OCI-LY1 (cell line): ENCODE measurements around the gene TRABD2A.

ENCODE experiments used
- EZH2 ChIP-seq: fragments of 200-600 bp; sonication (generic), shearing (Covaris generic); IDR thresholded peaks from 2 replicates; pipeline ENCODE4 v1.8.0; 2017; ENCODE audit warnings: borderline replicate concordance, mixed run types, mild to moderate bottlenecking, antibody characterized with exemption, low read length, moderate library complexity, mixed read lengths
- TF ChIP-seq, protein P1 (sequence below): fragments of 200-600 bp; sonication (generic), shearing (Covaris generic); IDR thresholded peaks from 2 replicates; pipeline ENCODE4 v1.5.1; 2017; ENCODE audit warnings: mild to moderate bottlenecking, antibody characterized with exemption, low read length, moderate library complexity, mixed read lengths

DNA sequence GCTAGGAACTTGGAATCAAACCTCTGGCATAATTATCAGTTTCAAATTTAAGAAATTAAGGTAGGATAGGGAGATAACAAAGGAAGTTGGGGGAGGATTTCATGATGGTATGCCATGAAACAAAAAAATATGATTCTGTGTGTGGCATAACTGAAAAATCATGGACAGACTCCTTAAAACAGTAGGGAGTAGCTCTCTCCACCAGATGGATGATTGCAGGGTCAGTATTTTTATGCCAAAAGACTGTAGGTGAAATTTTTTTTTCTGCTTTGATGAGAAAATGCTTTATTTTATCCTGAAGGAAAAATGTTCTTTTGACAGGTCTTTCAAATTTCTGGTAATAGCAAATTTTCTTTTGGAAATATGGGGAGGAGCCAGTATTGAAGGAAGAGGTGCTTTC, 94.3 kb downstream of the TRABD2A start:
- TF ChIP-seq, protein P1, sequence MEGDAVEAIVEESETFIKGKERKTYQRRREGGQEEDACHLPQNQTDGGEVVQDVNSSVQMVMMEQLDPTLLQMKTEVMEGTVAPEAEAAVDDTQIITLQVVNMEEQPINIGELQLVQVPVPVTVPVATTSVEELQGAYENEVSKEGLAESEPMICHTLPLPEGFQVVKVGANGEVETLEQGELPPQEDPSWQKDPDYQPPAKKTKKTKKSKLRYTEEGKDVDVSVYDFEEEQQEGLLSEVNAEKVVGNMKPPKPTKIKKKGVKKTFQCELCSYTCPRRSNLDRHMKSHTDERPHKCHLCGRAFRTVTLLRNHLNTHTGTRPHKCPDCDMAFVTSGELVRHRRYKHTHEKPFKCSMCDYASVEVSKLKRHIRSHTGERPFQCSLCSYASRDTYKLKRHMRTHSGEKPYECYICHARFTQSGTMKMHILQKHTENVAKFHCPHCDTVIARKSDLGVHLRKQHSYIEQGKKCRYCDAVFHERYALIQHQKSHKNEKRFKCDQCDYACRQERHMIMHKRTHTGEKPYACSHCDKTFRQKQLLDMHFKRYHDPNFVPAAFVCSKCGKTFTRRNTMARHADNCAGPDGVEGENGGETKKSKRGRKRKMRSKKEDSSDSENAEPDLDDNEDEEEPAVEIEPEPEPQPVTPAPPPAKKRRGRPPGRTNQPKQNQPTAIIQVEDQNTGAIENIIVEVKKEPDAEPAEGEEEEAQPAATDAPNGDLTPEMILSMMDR: no peak
- TF ChIP-seq EZH2: no peak
